Body of pancreas (tissue), 4 donors: Measurements from ENCODE around the gene BOD1L1.

Source experiments
- POLR2A ChIP-seq, 3 donors: fragments of 450-650 bp; IDR thresholded peaks; one replicate each; pipeline ENCODE4 v1.6.1; 2016; ENCODE audit warnings: antibody characterized with exemption in 3 of 3, mild to moderate bottlenecking in 2 of 3
- TF ChIP-seq, protein P1 (sequence below), 7 experiments: fragments of 450-650 bp in 4 of 7; fragments of 200-600 bp in 3 of 7; sonication (generic) in 3 of 7; IDR thresholded peaks; one replicate each; pipeline ENCODE4 v1.5.1; 2016 to 2019; ENCODE audit warnings: antibody characterized with exemption in 7 of 7

DNA sequence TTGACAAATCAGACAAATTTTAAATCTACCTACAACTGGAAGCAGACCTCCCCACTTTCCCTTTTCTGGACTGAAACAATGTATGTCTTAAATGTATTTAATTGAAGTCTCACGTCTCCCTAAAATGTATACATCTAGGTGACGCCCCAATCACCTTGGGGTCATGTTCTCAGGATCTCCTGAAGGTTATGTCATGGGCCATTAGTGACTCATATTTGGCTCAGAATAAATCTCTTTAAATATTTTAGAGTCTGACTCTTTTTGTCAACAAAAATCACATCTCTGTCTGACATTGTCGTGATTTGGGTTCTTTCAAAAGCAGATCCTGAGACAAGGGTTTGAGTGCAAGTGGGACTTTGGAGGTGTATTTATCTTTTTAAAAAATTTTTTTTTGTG lies 26.2 kb upstream of the BOD1L1 start:
- TF ChIP-seq, protein P1, sequence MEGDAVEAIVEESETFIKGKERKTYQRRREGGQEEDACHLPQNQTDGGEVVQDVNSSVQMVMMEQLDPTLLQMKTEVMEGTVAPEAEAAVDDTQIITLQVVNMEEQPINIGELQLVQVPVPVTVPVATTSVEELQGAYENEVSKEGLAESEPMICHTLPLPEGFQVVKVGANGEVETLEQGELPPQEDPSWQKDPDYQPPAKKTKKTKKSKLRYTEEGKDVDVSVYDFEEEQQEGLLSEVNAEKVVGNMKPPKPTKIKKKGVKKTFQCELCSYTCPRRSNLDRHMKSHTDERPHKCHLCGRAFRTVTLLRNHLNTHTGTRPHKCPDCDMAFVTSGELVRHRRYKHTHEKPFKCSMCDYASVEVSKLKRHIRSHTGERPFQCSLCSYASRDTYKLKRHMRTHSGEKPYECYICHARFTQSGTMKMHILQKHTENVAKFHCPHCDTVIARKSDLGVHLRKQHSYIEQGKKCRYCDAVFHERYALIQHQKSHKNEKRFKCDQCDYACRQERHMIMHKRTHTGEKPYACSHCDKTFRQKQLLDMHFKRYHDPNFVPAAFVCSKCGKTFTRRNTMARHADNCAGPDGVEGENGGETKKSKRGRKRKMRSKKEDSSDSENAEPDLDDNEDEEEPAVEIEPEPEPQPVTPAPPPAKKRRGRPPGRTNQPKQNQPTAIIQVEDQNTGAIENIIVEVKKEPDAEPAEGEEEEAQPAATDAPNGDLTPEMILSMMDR (IDR thresholded peaks at IDR 0.05), result no peak
- TF ChIP-seq POLR2A (IDR thresholded peaks at IDR 0.05), result no peak
